Measurements from ENCODE around the gene SMAD3.

SMAD3 gene

DNA sequence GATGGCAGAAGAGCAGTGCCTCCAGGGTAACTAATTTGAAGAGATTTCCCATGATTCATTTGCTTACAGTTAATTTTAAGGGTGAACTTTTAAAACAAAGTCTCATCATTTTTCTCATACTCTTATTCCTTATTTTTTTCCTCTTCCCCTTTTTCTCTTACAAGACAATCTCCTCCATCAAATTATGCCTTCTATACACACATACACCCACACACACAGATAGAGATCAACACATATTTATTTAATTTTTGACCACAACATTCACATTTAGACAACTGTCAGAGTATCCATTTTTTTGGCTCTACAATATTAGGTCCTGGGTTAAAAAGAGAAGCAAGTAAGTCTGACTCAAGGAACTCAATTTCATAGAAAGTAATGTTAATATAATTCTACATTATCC lies 151.5 kb downstream of the SMAD3 start:
- in situ Hi-C loops (cut with MboI; ENCODE audit: low sequenced_read_pairs) = no loop called here

DNA sequence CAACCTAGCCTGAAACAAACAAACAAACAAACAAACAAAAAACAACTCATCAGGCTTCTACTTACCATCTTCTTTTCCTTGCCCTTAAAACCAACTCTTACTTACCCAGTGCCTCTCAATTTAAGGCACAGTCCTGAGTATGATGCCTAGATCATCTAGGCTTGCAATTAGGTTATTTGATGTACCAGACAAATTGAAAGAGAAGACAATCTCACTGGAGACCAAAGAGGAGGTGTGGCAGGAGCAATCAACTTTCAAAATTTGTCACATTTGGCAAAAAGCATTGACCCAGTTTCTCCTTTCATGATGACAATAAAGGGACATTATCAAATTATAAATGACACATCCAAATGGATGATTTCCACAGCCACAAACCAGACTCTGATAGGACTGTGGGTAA lies 153.0 kb downstream of the SMAD3 start:
- in situ Hi-C loops (cut with MboI; ENCODE audit: low sequenced_read_pairs) = no loop called here

DNA sequence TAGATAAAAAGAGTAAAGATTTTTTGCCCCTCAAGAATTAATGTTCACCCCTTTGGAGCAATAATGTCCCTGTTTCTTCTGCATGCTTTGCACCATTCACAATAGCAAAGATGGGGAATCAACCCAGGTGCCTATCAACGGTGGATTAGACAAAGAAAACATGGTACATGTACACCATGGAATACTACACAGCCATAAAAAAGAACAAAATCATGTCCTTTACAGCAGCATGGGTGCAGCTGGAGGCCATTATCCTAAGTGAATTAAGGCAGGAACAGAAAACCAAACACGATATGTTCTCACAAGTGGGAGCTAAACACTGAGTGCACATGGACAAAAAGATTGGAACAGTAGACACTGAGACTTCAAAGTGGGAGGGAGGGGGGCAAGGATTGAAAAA lies 153.9 kb downstream of the SMAD3 start:
- in situ Hi-C loops (cut with MboI; ENCODE audit: low sequenced_read_pairs) = no loop called here

DNA sequence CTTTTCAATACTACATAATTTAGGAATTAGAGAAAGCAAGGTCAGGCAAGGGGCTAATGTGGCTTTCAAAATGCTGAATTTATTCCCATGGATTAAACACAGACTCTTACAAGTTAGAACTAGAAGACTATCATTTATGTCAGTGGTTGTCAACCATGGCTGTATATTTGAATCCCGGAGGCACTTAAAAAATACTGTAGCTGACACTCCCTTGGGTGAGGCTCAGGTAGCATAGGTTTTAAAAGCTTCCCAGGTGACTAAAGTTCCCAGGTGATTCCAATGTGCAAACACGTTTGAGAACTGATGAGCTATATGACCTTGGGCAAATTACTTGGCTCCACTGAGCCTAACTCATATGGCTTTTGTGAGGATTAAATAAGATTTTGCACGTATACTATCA lies 159.5 kb downstream of the SMAD3 start:
- in situ Hi-C loops (cut with MboI; ENCODE audit: low sequenced_read_pairs) = no loop called here

DNA sequence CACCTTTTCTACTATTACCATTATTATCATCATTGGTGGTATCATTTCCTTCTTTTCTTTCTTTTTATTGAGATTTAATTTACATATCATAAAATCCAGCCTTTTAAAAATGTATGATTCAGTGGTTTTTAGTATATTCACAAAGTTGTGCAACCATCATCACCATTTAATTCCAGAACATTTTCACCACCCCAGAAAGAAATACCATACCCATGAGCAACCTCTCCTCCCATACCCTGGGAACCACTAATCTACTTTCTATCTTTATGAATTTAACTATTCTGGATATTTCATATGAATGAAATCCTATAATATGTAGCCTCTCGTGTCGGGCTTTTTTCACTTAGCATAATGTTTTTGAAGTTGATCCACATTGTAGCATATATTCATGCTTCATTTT lies 159.9 kb downstream of the SMAD3 start:
- in situ Hi-C loops (cut with MboI; ENCODE audit: low sequenced_read_pairs) = no loop called here

DNA sequence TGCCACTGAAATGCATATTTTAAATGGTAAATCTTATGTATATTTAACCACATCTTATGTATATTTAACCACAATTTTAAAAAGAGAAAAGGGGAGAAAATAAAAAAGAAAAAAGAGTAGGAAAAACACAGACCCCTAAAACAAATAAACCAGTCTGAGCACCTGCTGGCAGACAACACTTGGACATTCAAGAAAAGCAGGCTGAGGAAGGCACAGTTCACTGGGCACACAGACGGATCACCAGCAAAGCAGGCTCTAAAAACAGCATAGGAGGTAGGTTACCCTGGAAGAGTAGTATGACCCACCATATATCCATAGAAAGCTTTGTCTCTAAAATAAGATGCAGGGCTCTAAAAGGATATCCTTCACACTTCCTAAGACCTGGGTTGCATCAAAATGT lies 162.0 kb downstream of the SMAD3 start:
- in situ Hi-C loops (cut with MboI; ENCODE audit: low sequenced_read_pairs) = no loop called here

DNA sequence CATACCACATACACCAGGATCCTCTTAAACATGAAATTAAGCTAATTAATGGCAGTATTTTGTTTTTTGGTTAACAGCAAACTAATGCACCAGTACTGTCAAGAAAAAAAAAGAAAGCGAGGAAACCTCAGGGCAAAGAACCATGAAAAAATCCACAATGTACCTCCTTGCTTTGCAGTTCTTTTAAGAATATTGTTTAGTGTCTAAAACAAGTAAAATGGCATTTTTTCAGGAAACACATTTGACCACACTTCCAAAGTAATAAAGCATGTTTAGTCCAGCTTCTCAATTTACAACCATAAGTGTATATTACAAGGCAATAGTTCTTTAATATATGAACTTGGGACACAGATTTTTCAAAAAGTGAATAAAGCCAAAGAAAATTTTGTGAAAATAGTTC lies 162.4 kb downstream of the SMAD3 start:
- in situ Hi-C loops (cut with MboI; ENCODE audit: low sequenced_read_pairs) = no loop called here

DNA sequence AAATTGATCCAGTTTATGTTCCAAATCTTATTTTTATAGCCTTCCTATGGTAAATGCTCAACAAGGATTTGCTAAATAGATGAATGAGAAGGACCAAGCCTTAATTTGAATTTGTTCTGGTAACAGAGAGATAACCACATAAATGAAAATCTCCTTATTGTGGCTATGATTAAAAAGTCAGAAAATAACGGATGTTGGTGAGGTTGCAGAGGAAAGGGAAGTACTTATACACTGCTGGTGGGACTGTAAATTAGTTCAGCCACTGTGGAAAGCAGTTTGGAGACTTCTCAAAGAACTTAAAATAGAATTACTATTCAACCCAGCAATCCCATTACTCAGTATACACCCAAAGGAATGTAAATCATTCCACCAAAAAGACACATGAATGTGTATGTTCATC lies 162.9 kb downstream of the SMAD3 start:
- in situ Hi-C loops (cut with MboI; ENCODE audit: low sequenced_read_pairs) = no loop called here

DNA sequence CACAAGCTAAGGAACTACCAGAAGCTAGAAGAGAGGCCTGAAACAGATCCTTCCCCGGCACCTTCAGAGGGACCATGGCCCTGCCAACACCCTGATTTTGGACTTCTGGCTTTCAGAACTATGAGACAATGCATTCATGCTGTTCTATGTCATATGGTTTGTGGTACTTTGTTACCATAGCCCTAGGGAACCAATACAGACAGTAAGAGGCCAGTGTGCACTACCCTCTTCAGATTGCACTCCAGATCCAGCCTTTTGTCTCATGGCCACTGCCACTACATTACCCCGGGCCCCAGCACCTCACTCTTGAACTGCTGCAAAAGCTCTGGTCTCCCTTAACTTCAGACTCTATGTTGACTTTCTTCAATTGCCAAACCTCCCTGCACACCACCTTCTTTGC lies 165.1 kb downstream of the SMAD3 start:
- in situ Hi-C loops (cut with MboI; ENCODE audit: low sequenced_read_pairs) = no loop called here

DNA sequence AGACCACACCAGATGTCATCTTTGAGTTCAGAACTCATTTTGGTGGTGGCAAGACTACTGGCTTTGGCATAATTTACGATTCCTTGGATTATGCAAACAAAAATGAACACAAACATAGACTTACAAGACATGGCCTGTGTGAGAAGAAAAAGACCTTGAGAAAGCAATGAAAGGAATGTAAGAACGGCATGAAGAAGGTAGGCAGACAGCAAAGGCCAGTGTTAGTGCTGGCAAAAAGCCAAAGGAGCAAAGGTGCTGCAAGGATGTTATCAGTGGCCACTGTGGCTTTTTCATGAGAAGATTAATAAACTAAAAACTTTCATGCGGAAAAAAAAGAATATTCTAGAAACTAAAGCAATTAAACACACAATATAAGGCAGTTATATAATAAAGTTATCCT lies 167.2 kb downstream of the SMAD3 start:
- in situ Hi-C loops (cut with MboI; ENCODE audit: low sequenced_read_pairs) = no loop called here

DNA sequence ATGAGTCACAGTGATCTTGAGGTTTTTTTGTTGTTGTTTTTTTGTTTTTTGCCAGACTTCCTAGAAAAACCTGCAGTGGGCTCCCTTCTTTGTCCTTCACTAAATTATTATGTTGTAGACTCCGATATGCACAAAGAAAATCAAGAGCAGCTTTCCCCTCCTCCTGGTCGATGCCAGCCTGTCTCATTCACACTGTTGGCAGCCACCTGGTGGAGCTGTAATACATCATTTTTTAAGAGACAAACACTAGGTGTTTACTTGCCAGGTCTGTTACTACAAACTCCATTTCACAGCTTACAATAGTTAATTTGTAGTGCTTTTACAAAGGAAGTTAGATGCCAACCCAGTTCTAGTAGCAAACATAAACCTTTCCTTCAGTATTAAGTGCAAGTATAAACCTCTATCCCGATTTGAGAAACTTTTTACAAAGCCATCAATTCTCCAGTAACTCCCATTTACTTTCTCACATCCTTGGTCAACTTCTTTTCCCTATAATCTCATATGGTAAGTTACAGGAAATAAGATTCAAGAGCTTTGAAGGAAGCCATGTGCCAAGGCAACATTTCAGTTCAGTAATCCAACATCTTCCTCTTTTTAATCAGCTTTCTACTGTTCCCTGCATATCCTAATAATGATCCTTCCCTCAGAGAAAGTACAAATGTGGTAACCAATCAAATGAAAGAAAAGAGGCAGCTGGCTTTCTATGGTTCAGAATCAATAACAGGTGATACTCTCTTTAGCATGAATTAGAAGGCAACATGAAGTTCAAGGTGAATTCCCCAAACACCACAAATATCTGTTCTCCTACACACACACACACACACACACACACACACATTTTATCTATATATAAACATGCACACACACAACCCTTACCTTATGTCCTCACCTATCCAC lies 175.1 kb downstream of the SMAD3 start:
- in situ Hi-C loops (cut with MboI; ENCODE audit: low sequenced_read_pairs) = no loop called here

DNA sequence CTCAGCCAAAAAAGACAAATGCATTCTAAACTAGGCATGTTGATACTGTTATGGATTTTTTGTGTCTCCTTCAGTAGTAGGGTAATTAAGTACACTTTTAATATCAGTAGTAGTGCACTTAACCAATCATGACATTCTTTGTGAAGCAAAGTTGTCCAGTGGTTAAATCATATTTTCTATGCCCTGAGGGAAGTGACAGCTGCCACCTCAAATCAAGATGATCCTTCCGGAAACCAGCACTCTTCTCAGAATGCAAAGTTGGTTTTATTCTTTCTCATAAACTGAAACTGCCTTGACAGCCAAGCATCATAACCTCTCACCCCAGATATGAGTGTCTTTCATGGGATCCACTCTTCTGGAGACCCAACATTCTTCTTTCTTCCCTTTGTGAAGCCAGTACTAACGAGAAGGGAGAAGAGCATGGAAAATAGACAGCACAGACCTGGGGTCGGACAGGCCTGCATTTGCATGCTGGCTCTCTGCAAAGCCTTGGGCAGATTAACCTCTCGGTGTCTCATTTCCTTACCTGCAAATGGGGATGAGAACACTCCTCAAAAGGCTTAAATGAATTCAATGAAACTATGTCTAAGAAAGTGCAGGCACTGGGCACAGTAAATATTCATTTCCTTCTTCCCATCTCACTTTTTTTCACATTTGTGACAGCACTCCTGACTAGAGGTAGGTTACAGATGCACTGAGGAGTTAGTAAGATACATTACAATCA lies 175.9 kb downstream of the SMAD3 start:
- in situ Hi-C loops (cut with MboI; ENCODE audit: low sequenced_read_pairs) = no loop called here

DNA sequence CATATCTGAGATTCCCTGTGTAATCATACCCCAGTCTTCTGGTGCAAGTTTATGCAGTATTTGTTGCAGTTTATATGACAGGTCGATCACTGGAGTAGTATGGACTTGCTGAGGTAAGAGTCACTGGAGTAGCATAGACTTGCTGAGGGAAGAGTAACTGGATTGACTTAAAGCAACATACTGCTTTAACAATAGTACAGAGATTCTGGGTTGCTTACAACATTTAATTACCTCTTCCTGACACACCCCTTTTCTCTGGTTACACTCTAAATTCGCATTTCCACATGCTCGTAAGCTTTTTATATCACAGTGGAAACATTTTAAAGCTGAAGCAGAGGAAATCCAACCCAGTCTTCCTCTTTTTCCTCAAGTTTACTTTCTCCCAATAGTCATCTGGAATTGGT lies 177.3 kb downstream of the SMAD3 start:
- in situ Hi-C loops (cut with MboI; ENCODE audit: low sequenced_read_pairs) = no loop called here

Measured in hTERT RPE-1 (cell line).